Heart right ventricle (tissue), 16 donors: Measurements from ENCODE around the gene TNFAIP8L3. TPM values are rescaled to one million over a fixed set of nuclear protein-coding genes. Genes with fewer than 3 reads are reported as not detected.

ENCODE experiments used
- ATAC-seq, 8 donors: fragments of 200-7000 bp; cut with Tn5 transposase; one replicate each; pipeline ENCODE4 v1.9.1; 2020; ENCODE audit warnings: mild to moderate bottlenecking in 8 of 8, moderate library complexity in 8 of 8, moderate number of reproducible peaks in 1 of 8
- DNase-seq, 2 donors: peaks; one replicate each; pipeline ENCODE4 v3.0.0-alpha.2; 2020
- H3K27ac ChIP-seq, 10 donors: fragments of 200-600 bp; sonication (generic) in 2 of 10; one replicate each; pipeline versions ENCODE4 v1.5.0 to v1.8.0; 2020 to 2022; ENCODE audit warnings: mild to moderate bottlenecking in 3 of 10
- H3K27me3 ChIP-seq, 7 donors: fragments of 200-600 bp; one replicate each; pipeline ENCODE4 v1.8.0; 2021 to 2022; ENCODE audit warnings: mild to moderate bottlenecking in 2 of 7
- H3K36me3 ChIP-seq, 9 donors: fragments of 200-600 bp; sonication (generic) in 1 of 9; one replicate each; pipeline versions ENCODE4 v1.5.0 to v1.8.0; 2020 to 2022; ENCODE audit warnings: mild to moderate bottlenecking in 2 of 9
- H3K4me1 ChIP-seq, 9 donors: fragments of 200-600 bp; sonication (generic) in 1 of 9; one replicate each; pipeline versions ENCODE4 v1.5.0 to v1.8.0; 2020 to 2022; ENCODE audit warnings: mild to moderate bottlenecking in 4 of 9
- H3K4me3 ChIP-seq, 10 donors: fragments of 200-600 bp; sonication (generic) in 2 of 10; one replicate each; pipeline versions ENCODE4 v1.5.0 to v1.8.0; 2020 to 2022; ENCODE audit warnings: mild to moderate bottlenecking in 7 of 10, moderate library complexity in 2 of 10
- H3K9me3 ChIP-seq, 11 donors: fragments of 200-600 bp in 10 of 11; sonication (generic) in 2 of 11; one replicate each; pipeline versions ENCODE4 v1.5.0 to v1.8.0; 2013 to 2022; ENCODE audit warnings: mild to moderate bottlenecking in 2 of 11, control low read depth in 1 of 11, moderate library complexity in 1 of 11
- CTCF ChIP-seq, 9 donors: fragments of 200-600 bp; sonication (generic) in 2 of 9; IDR thresholded peaks; one replicate each; pipeline versions ENCODE4 v1.5.0 to v1.8.0; 2021 to 2022; ENCODE audit warnings: antibody characterized with exemption in 9 of 9, mild to moderate bottlenecking in 5 of 9, moderate library complexity in 1 of 9
- WGBS, 2 donors: extraction: QIAGEN DNeasy Blood & Tissue Kit; methylation state at CpG; one replicate each; pipeline ENCODE4 v1.1.7; 2013; ENCODE audit warnings: inconsistent platforms in 1 of 2; 5-methylcytosine and 5-hydroxymethylcytosine counted together
- intact Hi-C, 10 donors: fragments of 100-400 bp; cut with DNase I; formaldehyde crosslinking; loops; one replicate each; pipeline versions ENCODE4 v1.11.1 to v1.14.2; 2022
- polyA plus RNA-seq, 2 donors: library from polyadenylated mRNA; stranded (reverse); fragments of 200-250 nt; gene quantifications; one replicate each; pipeline ENCODE4 v1.2.3, GENCODE V29; 2013
- total RNA-seq, 10 donors: library from RNA; stranded (reverse); fragmentation: NEBNext Ultra II Directional in 3 of 10; extraction: Animal tissue kit (Norgen Biotek cat#: 25700) in 3 of 10; gene quantifications; one replicate each; pipeline versions ENCODE4 v1.2.1 to v1.2.4, GENCODE V29; 2021 to 2023
- donor health status: Arrhythmogenic right ventricular cardiomyopathy.
- donor health status: ischemic (EF 13 %, LVEDD 7.1; RV severe dilation, severe dysfunction).
- donor health status: healthy with polysubstance abuse.
- donor health status: DM: no; HTN: yes; CAD: no.
- donor health status: DM: no; HTN: no; CAD: no.
- donor health status: ischemic (EF 25% LVEDD 6.9; RV normal size, moderate dysfunction).
- donor health status: ischemic (EF 25% LVEDD 5.7; RV mildly dilated, moderate dysfunction).
- donor health status: healthy.
- donor health status: DM: yes; HTN: yes; CAD: no.
- donor health status: Ischemic cardiomyopathy.
- donor health status: ischemic (EF 35%, LVEDD 5.7; RV mildly dilated, moderate dysfunction).
- donor health status: nonischemic (EF 11% LVEDD 7.7; RV severe dilation, severe dysfunction).
- donor health status: DM: yes; HTN: yes; CAD: no.
- donor health status: PGD.
- donor health status: ischemic (EF 29% LVEDD 5.4; RV normal size, mild dysfunction).
- donor health status: nonischemic (EF 23%, LVEDD 6.1; RV moderate dilation, normal function).

TNFAIP8L3 gene
- total and polyA plus RNA-seq, 12 donors = 1.3 to 14.4 (median 3.4) TPM

- ATAC-seq (no peak), DNase-seq (no peak)
- Histone ChIP-seq H3K9me3 (no peaks in the 10 kb centered on the region), H3K4me3 (no peak overlapping the region), H3K27ac (no peak overlapping the region), H3K27me3 (no peaks in the 10 kb centered on the region), H3K36me3 (no peaks in the 10 kb centered on the region), H3K4me1 (peaks cover 0 to 11% (median 5%) of the 10 kb centered on the region in 9 donors)
- no peak for TF ChIP-seq CTCF (IDR thresholded peaks at IDR 0.05)
- intact Hi-C loops = loop anchor here in 2 of 10 donors (2.0 to 10.0 kb wide), 2 partner anchors 17 to 65 kb away; no protein-coding TSS in a partner anchor
Measured at GRCh38 chr15:51069983-51070382, 24.7 kb downstream of the TNFAIP8L3 start.

GRCh38 chr15:51067510-51067909 is 27.2 kb downstream of the TNFAIP8L3 start:
- no peak for ATAC-seq
- no peak overlapping the region for H3K4me3 ChIP-seq
- no peak overlapping the region for H3K27ac ChIP-seq
- 86 to 91% methylated on average over 3 of the region's 3 CpGs for WGBS, 2 donors
- intact Hi-C loops = no loop called here
- H3K36me3 ChIP-seq = no peaks in the 10 kb centered on the region
- DNase-seq = no peak
- H3K27me3 ChIP-seq = no peaks in the 10 kb centered on the region
- no peak for TF ChIP-seq CTCF (IDR thresholded peaks at IDR 0.05)
- peaks cover 0 to 5% (median 0%) of the 10 kb centered on the region in 9 donors for H3K4me1 ChIP-seq
- H3K9me3 ChIP-seq = no peaks in the 10 kb centered on the region

- H3K27ac ChIP-seq = no peak overlapping the region
- no peak overlapping the region for H3K4me3 ChIP-seq
- no peak for TF ChIP-seq CTCF (IDR thresholded peaks at IDR 0.05)
- H3K36me3 ChIP-seq = no peaks in the 10 kb centered on the region
- intact Hi-C loops = no loop called here
- ATAC-seq (no peak), DNase-seq (no peak)
- no peaks in the 10 kb centered on the region for H3K9me3 ChIP-seq
- WGBS, 2 donors = 74 to 80% methylated on average over 1 of the region's 1 CpG
- peaks cover 0 to 5% (median 0%) of the 10 kb centered on the region in 9 donors for H3K4me1 ChIP-seq
- H3K27me3 ChIP-seq = no peaks in the 10 kb centered on the region
Measured at GRCh38 chr15:51065781-51066180, 28.9 kb downstream of the TNFAIP8L3 start.

GRCh38 chr15:51065261-51065660 is 29.4 kb downstream of the TNFAIP8L3 start:
- ATAC-seq = no peak
- Histone ChIP-seq H3K9me3 (no peaks in the 10 kb centered on the region), H3K4me3 (no peak overlapping the region)

More at GRCh38 chr15:51065261-51065660, 29.4 kb downstream of the TNFAIP8L3 start:
- Histone ChIP-seq H3K27ac (no peak overlapping the region), H3K4me1 (peaks cover 0 to 5% (median 0%) of the 10 kb centered on the region in 9 donors), H3K36me3 (no peaks in the 10 kb centered on the region), H3K27me3 (no peaks in the 10 kb centered on the region)
- TF ChIP-seq CTCF (IDR thresholded peaks at IDR 0.05) = no peak
- intact Hi-C loops = no loop called here
- no peak for DNase-seq
